ENCODE measurements around the gene CECR2.

Gene CECR2

GRCh38 chr22:17384612-17385330, 15.5 kb downstream of the CECR2 start:
- H3K27me3 ChIP-seq = no peaks in the 10 kb centered on the region
- H3K9me3 ChIP-seq (replicated peaks in 1 of 11) = peaks cover 28 to 38% (median 35%) of the 10 kb centered on the region in 11 experiments
- no peak overlapping the region for H3K4me3 ChIP-seq
- no peak overlapping the region for H3K27ac ChIP-seq
- no peaks in the 10 kb centered on the region for H4K20me1 ChIP-seq
- no peak for TF ChIP-seq Cebpa-rat (IDR thresholded peaks at IDR 0.05)
- H3K4me1 ChIP-seq = peaks cover 0 to 20% (median 13%) of the 10 kb centered on the region in 10 experiments; a peak in 16 of 20 replicates
- H3K9ac ChIP-seq = no peak overlapping the region
- H3K4me2 ChIP-seq = no peak overlapping the region
- peaks cover 0 to 8% (median 0%) of the 10 kb centered on the region in 11 experiments; a peak in 4 of 22 replicates for H3K36me3 ChIP-seq

GRCh38 chr22:17387356-17387755, 18.1 kb downstream of the CECR2 start:
- Histone ChIP-seq H3K36me3 (peaks cover 0 to 8% (median 0%) of the 10 kb centered on the region in 11 experiments; a peak in 4 of 22 replicates), H3K9ac (no peak overlapping the region), H3K4me2 (no peak overlapping the region), H3K27ac (no peak overlapping the region), H3K27me3 (no peaks in the 10 kb centered on the region), H4K20me1 (no peaks in the 10 kb centered on the region), H3K4me3 (no peak overlapping the region), H3K9me3 (replicated peaks in 1 of 11) (peaks cover 28 to 38% (median 35%) of the 10 kb centered on the region in 11 experiments), H3K4me1 (peaks cover 0 to under 1% (median 0%) of the 10 kb centered on the region in 10 experiments; a peak in 1 of 20 replicates)
- no peak for TF ChIP-seq Cebpa-rat (IDR thresholded peaks at IDR 0.05)

GRCh38 chr22:17388235-17388634, 19.0 kb downstream of the CECR2 start:
- H3K27ac ChIP-seq = no peak overlapping the region
- no peaks in the 10 kb centered on the region for H3K4me1 ChIP-seq
- H4K20me1 ChIP-seq = no peaks in the 10 kb centered on the region
- no peak for TF ChIP-seq Cebpa-rat (IDR thresholded peaks at IDR 0.05)
- H3K4me2 ChIP-seq = no peak overlapping the region
- peaks cover 22 to 31% (median 28%) of the 10 kb centered on the region in 11 experiments for H3K9me3 ChIP-seq (replicated peaks in 1 of 11)
- H3K4me3 ChIP-seq = no peak overlapping the region
- H3K9ac ChIP-seq = no peak overlapping the region
- no peaks in the 10 kb centered on the region for H3K27me3 ChIP-seq
- H3K36me3 ChIP-seq = peaks cover 0 to 8% (median 0%) of the 10 kb centered on the region in 11 experiments; a peak in 4 of 22 replicates

- no peaks in the 10 kb centered on the region for H4K20me1 ChIP-seq
- no peak overlapping the region for H3K9ac ChIP-seq
- peaks cover 3 to 13% (median 10%) of the 10 kb centered on the region in 11 experiments for H3K9me3 ChIP-seq (replicated peaks in 1 of 11)
- H3K36me3 ChIP-seq = no peaks in the 10 kb centered on the region
- no peak overlapping the region for H3K4me3 ChIP-seq
- H3K27me3 ChIP-seq = no peaks in the 10 kb centered on the region
- no peak overlapping the region for H3K4me2 ChIP-seq
- H3K27ac ChIP-seq = no peak overlapping the region
- no peak for TF ChIP-seq Cebpa-rat (IDR thresholded peaks at IDR 0.05)
- H3K4me1 ChIP-seq = no peaks in the 10 kb centered on the region
Measured at GRCh38 chr22:17390087-17390486, 20.8 kb downstream of the CECR2 start.

GRCh38 chr22:17396516-17396915, 27.3 kb downstream of the CECR2 start:
- Histone ChIP-seq H3K36me3 (no peaks in the 10 kb centered on the region), H3K9ac (no peak overlapping the region), H3K27ac (no peak overlapping the region), H3K9me3 (replicated peaks in 1 of 11) (no peaks in the 10 kb centered on the region), H3K4me2 (no peak overlapping the region), H3K4me3 (no peak overlapping the region), H4K20me1 (no peaks in the 10 kb centered on the region), H3K4me1 (peaks cover 0 to 5% (median 0%) of the 10 kb centered on the region in 10 experiments; a peak in 2 of 20 replicates), H3K27me3 (no peaks in the 10 kb centered on the region)
- TF ChIP-seq Cebpa-rat (IDR thresholded peaks at IDR 0.05) = no peak

- H3K27ac ChIP-seq = no peak overlapping the region
- H3K9ac ChIP-seq = no peak overlapping the region
- no peaks in the 10 kb centered on the region for H3K36me3 ChIP-seq
- no peak overlapping the region; a peak in 1 of 22 replicates for H3K4me2 ChIP-seq
- no peak overlapping the region for H3K4me3 ChIP-seq
- no peaks in the 10 kb centered on the region for H3K27me3 ChIP-seq
- peaks cover 0 to 5% (median 0%) of the 10 kb centered on the region in 10 experiments; a peak in 2 of 20 replicates for H3K4me1 ChIP-seq
- H3K9me3 ChIP-seq (replicated peaks in 1 of 11) = no peaks in the 10 kb centered on the region
- no peaks in the 10 kb centered on the region for H4K20me1 ChIP-seq
- no peak for TF ChIP-seq Cebpa-rat (IDR thresholded peaks at IDR 0.05)
Measured at GRCh38 chr22:17397756-17398547, 28.7 kb downstream of the CECR2 start.

GRCh38 chr22:17400305-17400704, 31.0 kb downstream of the CECR2 start:
- no peaks in the 10 kb centered on the region for H3K36me3 ChIP-seq
- no peaks in the 10 kb centered on the region for H3K9me3 ChIP-seq (replicated peaks in 1 of 11)
- no peaks in the 10 kb centered on the region for H3K27me3 ChIP-seq
- no peak for TF ChIP-seq Cebpa-rat (IDR thresholded peaks at IDR 0.05)
- no peaks in the 10 kb centered on the region for H4K20me1 ChIP-seq
- no peak overlapping the region for H3K4me3 ChIP-seq
- peaks cover 0 to 5% (median 0%) of the 10 kb centered on the region in 10 experiments; a peak in 2 of 20 replicates for H3K4me1 ChIP-seq
- no peak overlapping the region for H3K9ac ChIP-seq
- H3K27ac ChIP-seq = no peak overlapping the region
- no peak overlapping the region for H3K4me2 ChIP-seq

- Histone ChIP-seq H3K27ac (no peak overlapping the region), H3K4me2 (no peak overlapping the region), H3K27me3 (no peaks in the 10 kb centered on the region), H3K4me1 (peaks cover 0 to 5% (median 0%) of the 10 kb centered on the region in 10 experiments; a peak in 3 of 20 replicates), H3K9me3 (replicated peaks in 1 of 11) (no peaks in the 10 kb centered on the region), H3K4me3 (no peak overlapping the region), H3K36me3 (no peaks in the 10 kb centered on the region), H3K9ac (no peak overlapping the region), H4K20me1 (no peaks in the 10 kb centered on the region)
- no peak for TF ChIP-seq Cebpa-rat (IDR thresholded peaks at IDR 0.05)
Measured at GRCh38 chr22:17401728-17402127, 32.5 kb downstream of the CECR2 start.

GRCh38 chr22:17402293-17402692, 33.0 kb downstream of the CECR2 start:
- no peak for TF ChIP-seq Cebpa-rat (IDR thresholded peaks at IDR 0.05)

More at GRCh38 chr22:17402293-17402692, 33.0 kb downstream of the CECR2 start:
- Histone ChIP-seq H3K4me3 (no peak overlapping the region), H3K27ac (no peak overlapping the region), H3K4me2 (no peak overlapping the region), H3K36me3 (no peaks in the 10 kb centered on the region), H3K9ac (no peak overlapping the region), H3K4me1 (peaks cover 0 to 5% (median 0%) of the 10 kb centered on the region in 10 experiments; a peak in 3 of 20 replicates), H3K27me3 (no peaks in the 10 kb centered on the region), H3K9me3 (replicated peaks in 1 of 11) (no peaks in the 10 kb centered on the region), H4K20me1 (no peaks in the 10 kb centered on the region)

Data from BLaER1 treated with 17β-estradiol and CSF1 and Interleukin-3, amounts not matched to agents 10 nM and 100 nM (cell line).